CD4-positive, CD25-positive, alpha-beta regulatory T cell (primary cell): ENCODE data around the gene PAGE2B. TPM values are rescaled to one million over a fixed set of nuclear protein-coding genes. Genes with fewer than 3 reads are reported as not detected.

ENCODE experiments used
- ATAC-seq, 2 donors: fragments of 150-1000 bp; cut with Tn5 transposase; one replicate each; pipeline ENCODE4 v1.10.0; 2021; ENCODE audit warnings: low read depth in 2 of 2, moderate number of reproducible peaks in 2 of 2, moderate library complexity in 1 of 2
- DNase-seq, 3 donors: peaks; one replicate each; pipeline versions ENCODE4 v3.0.0 to v3.0.0-alpha.2; 2012 to 2022; ENCODE audit warnings: mixed read lengths in 1 of 3
- H3K27ac ChIP-seq: one replicate; pipeline ENCODE4 v1.7.0; 2013; ENCODE audit warnings: mild to moderate bottlenecking, low read length; ENCODE audit not compliant: insufficient read depth, poor library complexity, severe bottlenecking
- H3K27me3 ChIP-seq: one replicate; pipeline ENCODE4 v1.7.0; 2013; ENCODE audit warnings: low read length; ENCODE audit not compliant: control insufficient read depth, insufficient read depth
- H3K36me3 ChIP-seq: one replicate; pipeline ENCODE4 v1.7.0; 2013; ENCODE audit warnings: mild to moderate bottlenecking, low read length, moderate library complexity; ENCODE audit not compliant: control insufficient read depth, insufficient read depth
- H3K4me1 ChIP-seq: 2 replicates; pipeline ENCODE4 v1.7.0; 2013; ENCODE audit warnings: mild to moderate bottlenecking, low read length; ENCODE audit not compliant: insufficient read depth, control insufficient read depth, poor library complexity, severe bottlenecking
- H3K4me3 ChIP-seq: one replicate; pipeline ENCODE4 v1.7.0; 2013; ENCODE audit warnings: low read depth, mild to moderate bottlenecking, low read length, moderate library complexity
- H3K9me3 ChIP-seq, 2 experiments: 1 replicate in 1 of 2; 2 replicates in 1 of 2; pipeline ENCODE4 v1.7.0; 2013; ENCODE audit warnings: low read length in 2 of 2, mild to moderate bottlenecking in 1 of 2, moderate library complexity in 1 of 2; ENCODE audit not compliant: control insufficient read depth in 2 of 2
- H3K27ac Mint-ChIP-seq, 3 donors: one replicate each; pipeline ENCODE4 v1.8.0; 2020 to 2022; ENCODE audit warnings: mild to moderate bottlenecking in 3 of 3, mixed read lengths in 3 of 3, moderate library complexity in 2 of 3
- H3K27me3 Mint-ChIP-seq: one replicate; pipeline ENCODE4 v1.8.0; 2022; ENCODE audit warnings: mild to moderate bottlenecking, mixed read lengths
- H3K36me3 Mint-ChIP-seq: one replicate; pipeline ENCODE4 v1.8.0; 2020; ENCODE audit warnings: mixed read lengths
- H3K4me1 Mint-ChIP-seq, 4 donors: one replicate each; pipeline ENCODE4 v1.8.0; 2020 to 2022; ENCODE audit warnings: mixed read lengths in 4 of 4, mild to moderate bottlenecking in 1 of 4
- H3K4me3 Mint-ChIP-seq, 4 donors: one replicate each; pipeline ENCODE4 v1.8.0; 2020 to 2022; ENCODE audit warnings: mild to moderate bottlenecking in 4 of 4, mixed read lengths in 4 of 4, moderate library complexity in 3 of 4
- H3K9me3 Mint-ChIP-seq, 7 donors: one replicate each; pipeline ENCODE4 v1.8.0; 2020 to 2022; ENCODE audit warnings: mixed read lengths in 7 of 7, mild to moderate bottlenecking in 3 of 7, moderate library complexity in 2 of 7
- polyA plus RNA-seq, 4 donors: library from polyadenylated mRNA; unstranded; fragments of 300-500 nt; fragmentation: Illumina TruSeq; gene quantifications; one replicate each; pipeline ENCODE4 v1.2.3, GENCODE V29; 2021
- total RNA-seq: library from RNA; stranded (reverse); gene quantifications from one replicate; pipeline ENCODE4 v1.2.3, GENCODE V29; 2022

PAGE2B gene
- total and polyA plus RNA-seq, 5 donors from 2014 or later, result not detected

GRCh38 chrX:55072286-55072685 is 2.5 kb upstream of the PAGE2B start:
- peaks cover 14% of the 10 kb centered on the region for H3K27me3 Mint-ChIP-seq
- H3K4me1 ChIP-seq, result no peaks in the 10 kb centered on the region
- H3K36me3 Mint-ChIP-seq, result peaks cover 4% of the 10 kb centered on the region
- no peaks in the 10 kb centered on the region for H3K4me1 Mint-ChIP-seq
- no peaks in the 10 kb centered on the region for H3K36me3 ChIP-seq
- no peak overlapping the region for H3K27ac Mint-ChIP-seq
- no peak overlapping the region for H3K27ac ChIP-seq
- peaks cover 0 to 2% (median 0%) of the 10 kb centered on the region in 7 donors for H3K9me3 Mint-ChIP-seq
- H3K9me3 ChIP-seq, result no peaks in the 10 kb centered on the region
- H3K4me3 Mint-ChIP-seq, result no peak overlapping the region
- DNase-seq, result no peak
- no peak overlapping the region for H3K4me3 ChIP-seq
- H3K27me3 ChIP-seq, result no peaks in the 10 kb centered on the region
- no peak for ATAC-seq

- no peaks in the 10 kb centered on the region for H3K36me3 Mint-ChIP-seq
- ATAC-seq, result no peak
- Histone ChIP-seq H3K36me3 (no peaks in the 10 kb centered on the region), H3K9me3 (no peaks in the 10 kb centered on the region), H3K4me1 (no peaks in the 10 kb centered on the region), H3K27me3 (no peaks in the 10 kb centered on the region), H3K4me3 (no peak within 1 kb of the TSS), H3K27ac (no peak within 1 kb of the TSS)
- DNase-seq, result no peak
- H3K27me3 Mint-ChIP-seq, result no peaks in the 10 kb centered on the region
- H3K4me1 Mint-ChIP-seq, result no peaks in the 10 kb centered on the region
- H3K4me3 Mint-ChIP-seq, result no peak within 1 kb of the TSS
- no peak within 1 kb of the TSS for H3K27ac Mint-ChIP-seq
- H3K9me3 Mint-ChIP-seq, result peaks cover 0 to 3% (median 0%) of the 10 kb centered on the region in 7 donors
These were observed 14.1 kb downstream of the PAGE2B start, which contains the start of gene PAGE2 for GRCh38 chrX:55088795-55089489. TSS of gene PAGE2 (plus strand) at chrX:55089018. CDS start at chrX:55090021, 1,003 bp downstream.

GRCh38 chrX:55098691-55099090 is 23.9 kb downstream of the PAGE2B start:
- H3K4me3 ChIP-seq, result no peak overlapping the region
- Mint-ChIP-seq H3K27me3 (peaks cover 4% of the 10 kb centered on the region), H3K9me3 (no peaks in the 10 kb centered on the region), H3K4me1 (no peaks in the 10 kb centered on the region), H3K4me3 (no peak overlapping the region), H3K27ac (no peak overlapping the region), H3K36me3 (no peaks in the 10 kb centered on the region)
- no peaks in the 10 kb centered on the region for H3K4me1 ChIP-seq
- DNase-seq (no peak), ATAC-seq (no peak)
- no peak overlapping the region for H3K27ac ChIP-seq
- no peaks in the 10 kb centered on the region for H3K27me3 ChIP-seq
- H3K9me3 ChIP-seq, result no peaks in the 10 kb centered on the region
- H3K36me3 ChIP-seq, result no peaks in the 10 kb centered on the region

- no peak overlapping the region for H3K27ac ChIP-seq
- H3K9me3 Mint-ChIP-seq, result no peaks in the 10 kb centered on the region
- no peaks in the 10 kb centered on the region for H3K27me3 ChIP-seq
- no peaks in the 10 kb centered on the region for H3K36me3 Mint-ChIP-seq
- no peak for ATAC-seq
- peaks cover 4% of the 10 kb centered on the region for H3K27me3 Mint-ChIP-seq
- no peaks in the 10 kb centered on the region for H3K4me1 Mint-ChIP-seq
- H3K4me1 ChIP-seq, result no peaks in the 10 kb centered on the region
- DNase-seq, result no peak
- no peak overlapping the region for H3K4me3 ChIP-seq
- no peak overlapping the region for H3K4me3 Mint-ChIP-seq
- H3K9me3 ChIP-seq, result no peaks in the 10 kb centered on the region
- no peaks in the 10 kb centered on the region for H3K36me3 ChIP-seq
- no peak overlapping the region for H3K27ac Mint-ChIP-seq
These were observed 24.3 kb downstream of the PAGE2B start for GRCh38 chrX:55099162-55099561.

GRCh38 chrX:55102754-55103153 is 27.9 kb downstream of the PAGE2B start:
- Histone ChIP-seq H3K27ac (no peak overlapping the region), H3K4me1 (no peaks in the 10 kb centered on the region), H3K9me3 (no peaks in the 10 kb centered on the region), H3K4me3 (no peak overlapping the region), H3K36me3 (no peaks in the 10 kb centered on the region), H3K27me3 (no peaks in the 10 kb centered on the region)
- no peak overlapping the region for H3K27ac Mint-ChIP-seq
- H3K9me3 Mint-ChIP-seq, result no peaks in the 10 kb centered on the region
- H3K4me3 Mint-ChIP-seq, result no peak overlapping the region
- H3K4me1 Mint-ChIP-seq, result no peaks in the 10 kb centered on the region
- no peak for DNase-seq
- no peak for ATAC-seq
- no peaks in the 10 kb centered on the region for H3K27me3 Mint-ChIP-seq
- H3K36me3 Mint-ChIP-seq, result no peaks in the 10 kb centered on the region

- no peaks in the 10 kb centered on the region for H3K36me3 ChIP-seq
- Mint-ChIP-seq H3K27ac (no peak overlapping the region), H3K36me3 (no peaks in the 10 kb centered on the region), H3K27me3 (no peaks in the 10 kb centered on the region), H3K4me3 (no peak overlapping the region), H3K4me1 (no peaks in the 10 kb centered on the region), H3K9me3 (no peaks in the 10 kb centered on the region)
- H3K4me1 ChIP-seq, result no peaks in the 10 kb centered on the region
- ATAC-seq (no peak), DNase-seq (no peak)
- no peaks in the 10 kb centered on the region for H3K27me3 ChIP-seq
- H3K4me3 ChIP-seq, result no peak overlapping the region
- H3K27ac ChIP-seq, result no peak overlapping the region
- H3K9me3 ChIP-seq, result no peaks in the 10 kb centered on the region
These were observed 32.4 kb downstream of the PAGE2B start for GRCh38 chrX:55107262-55107661.

GRCh38 chrX:55107911-55108310 is 33.1 kb downstream of the PAGE2B start:
- Mint-ChIP-seq H3K36me3 (no peaks in the 10 kb centered on the region), H3K9me3 (no peaks in the 10 kb centered on the region), H3K27me3 (no peaks in the 10 kb centered on the region), H3K4me1 (no peaks in the 10 kb centered on the region), H3K4me3 (no peak overlapping the region), H3K27ac (no peak overlapping the region)
- Histone ChIP-seq H3K9me3 (no peaks in the 10 kb centered on the region), H3K4me1 (no peaks in the 10 kb centered on the region), H3K4me3 (no peak overlapping the region), H3K27ac (no peak overlapping the region), H3K36me3 (no peaks in the 10 kb centered on the region), H3K27me3 (no peaks in the 10 kb centered on the region)
- no peak for DNase-seq
- ATAC-seq, result no peak

- no peaks in the 10 kb centered on the region for H3K36me3 ChIP-seq
- DNase-seq (no peak), ATAC-seq (no peak)
- H3K27me3 ChIP-seq, result no peaks in the 10 kb centered on the region
- Mint-ChIP-seq H3K4me1 (no peaks in the 10 kb centered on the region), H3K27me3 (no peaks in the 10 kb centered on the region), H3K4me3 (no peak overlapping the region), H3K36me3 (no peaks in the 10 kb centered on the region), H3K9me3 (no peaks in the 10 kb centered on the region), H3K27ac (no peak overlapping the region)
- H3K4me1 ChIP-seq, result no peaks in the 10 kb centered on the region
- H3K27ac ChIP-seq, result no peak overlapping the region
- H3K4me3 ChIP-seq, result no peak overlapping the region
- no peaks in the 10 kb centered on the region for H3K9me3 ChIP-seq
These were observed 34.5 kb downstream of the PAGE2B start for GRCh38 chrX:55109306-55109705.
